T-helper 17 cell (primary cell): ENCODE data around the gene ZCCHC7. TPM values are rescaled to one million over a fixed set of nuclear protein-coding genes. Genes with fewer than 3 reads are reported as not detected.
"Not testable (repeated sequence)": the region's sequence is repeated elsewhere in the genome, so short reads cannot be mapped to it uniquely, and the experiment has no call there.

Experiments used
- ATAC-seq: fragments of 150-1000 bp; cut with Tn5 transposase; 2 replicates; pipeline ENCODE4 v1.10.0; 2021; ENCODE audit warnings: mild to moderate bottlenecking, moderate library complexity
- DNase-seq, 3 donors: peaks; one replicate each; pipeline versions ENCODE4 v3.0.0 to v3.0.0-alpha.2; 2020 to 2021
- H3K9me3 ChIP-seq: one replicate; pipeline ENCODE4 v1.7.0; 2013; ENCODE audit warnings: low read length, mild to moderate bottlenecking; ENCODE audit not compliant: control insufficient read depth, poor library complexity, severe bottlenecking
- H3K27ac Mint-ChIP-seq: one replicate; pipeline ENCODE4 v1.8.0; 2022; ENCODE audit warnings: mild to moderate bottlenecking, moderate library complexity, mixed read lengths
- H3K27me3 Mint-ChIP-seq: one replicate; pipeline ENCODE4 v1.8.0; 2022; ENCODE audit warnings: mixed read lengths
- H3K36me3 Mint-ChIP-seq: one replicate; pipeline ENCODE4 v1.8.0; 2022; ENCODE audit warnings: low read depth, mixed read lengths
- H3K4me1 Mint-ChIP-seq: one replicate; pipeline ENCODE4 v1.8.0; 2022; ENCODE audit warnings: mild to moderate bottlenecking, mixed read lengths
- H3K4me3 Mint-ChIP-seq: one replicate; pipeline ENCODE4 v1.8.0; 2022; ENCODE audit warnings: mild to moderate bottlenecking, moderate library complexity, mixed read lengths
- total RNA-seq, 4 donors: library from RNA in 2 of 4; stranded (reverse) in 2 of 4; gene quantifications; one replicate each; pipeline ENCODE4 v1.2.3 and lab custom pipeline; 2022 to 2026

ZCCHC7 gene
- total RNA-seq, 2 donors from 2014 or later = 33.4 to 33.6 TPM

DNA sequence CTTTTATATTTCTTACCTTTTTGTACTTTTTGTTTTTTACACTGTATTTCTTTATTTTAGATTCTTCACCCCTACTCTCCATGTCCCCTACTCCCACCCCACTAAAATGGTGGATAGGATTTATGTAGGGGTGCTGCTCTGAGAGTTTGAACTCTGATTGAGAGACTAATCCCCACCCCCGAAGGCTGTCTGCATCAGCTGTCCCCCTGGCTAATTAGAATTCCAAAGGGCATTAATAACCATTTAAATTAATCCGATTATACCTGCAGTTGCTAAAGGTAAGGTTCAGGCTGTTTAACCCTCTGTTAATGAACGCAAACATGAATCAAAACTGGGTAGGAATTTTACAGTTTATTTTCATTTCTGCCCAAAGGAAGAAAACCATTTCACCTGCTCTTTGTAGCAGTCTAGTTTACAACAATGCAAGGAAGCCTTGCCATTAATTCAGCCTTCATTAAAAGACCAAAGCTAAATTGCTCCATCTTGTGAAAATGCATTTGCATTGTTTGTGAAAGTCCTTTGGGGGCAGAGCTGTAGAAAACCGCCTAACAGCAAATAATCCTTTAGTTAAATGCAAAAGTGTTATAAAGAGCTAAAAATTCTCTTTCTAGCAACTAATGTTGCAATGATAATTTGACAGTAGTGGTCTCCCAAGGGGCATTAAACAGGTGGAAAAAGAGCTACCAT lies 71.2 kb downstream of the ZCCHC7 start:
- no peaks in the 10 kb centered on the region for H3K9me3 ChIP-seq
- Mint-ChIP-seq H3K27me3 (no peaks in the 10 kb centered on the region), H3K27ac (no peak overlapping the region), H3K4me3 (no peak overlapping the region), H3K4me1 (peaks cover 23% of the 10 kb centered on the region), H3K36me3 (peaks cover 2% of the 10 kb centered on the region)
- ATAC-seq (no peak), DNase-seq (no peak)

GRCh38 chr9:37192803-37193202 lies 72.4 kb downstream of the ZCCHC7 start:
- H3K27ac Mint-ChIP-seq = no peak overlapping the region
- H3K27me3 Mint-ChIP-seq = no peaks in the 10 kb centered on the region
- ATAC-seq (no peak), DNase-seq (no peak)
- peaks cover 21% of the 10 kb centered on the region for H3K4me1 Mint-ChIP-seq
- peaks cover 2% of the 10 kb centered on the region for H3K36me3 Mint-ChIP-seq
- H3K9me3 ChIP-seq = no peaks in the 10 kb centered on the region
- H3K4me3 Mint-ChIP-seq = no peak overlapping the region

GRCh38 chr9:37197158-37198038 lies 77.0 kb downstream of the ZCCHC7 start:
- Mint-ChIP-seq H3K4me3 (no peak overlapping the region), H3K27me3 (no peaks in the 10 kb centered on the region), H3K27ac (peak overlapping the region; percentile 53), H3K4me1 (peaks cover 46% of the 10 kb centered on the region), H3K36me3 (peaks cover 7% of the 10 kb centered on the region)
- no peaks in the 10 kb centered on the region for H3K9me3 ChIP-seq
- DNase-seq (no peak), ATAC-seq (peak; percentile 59)

DNA sequence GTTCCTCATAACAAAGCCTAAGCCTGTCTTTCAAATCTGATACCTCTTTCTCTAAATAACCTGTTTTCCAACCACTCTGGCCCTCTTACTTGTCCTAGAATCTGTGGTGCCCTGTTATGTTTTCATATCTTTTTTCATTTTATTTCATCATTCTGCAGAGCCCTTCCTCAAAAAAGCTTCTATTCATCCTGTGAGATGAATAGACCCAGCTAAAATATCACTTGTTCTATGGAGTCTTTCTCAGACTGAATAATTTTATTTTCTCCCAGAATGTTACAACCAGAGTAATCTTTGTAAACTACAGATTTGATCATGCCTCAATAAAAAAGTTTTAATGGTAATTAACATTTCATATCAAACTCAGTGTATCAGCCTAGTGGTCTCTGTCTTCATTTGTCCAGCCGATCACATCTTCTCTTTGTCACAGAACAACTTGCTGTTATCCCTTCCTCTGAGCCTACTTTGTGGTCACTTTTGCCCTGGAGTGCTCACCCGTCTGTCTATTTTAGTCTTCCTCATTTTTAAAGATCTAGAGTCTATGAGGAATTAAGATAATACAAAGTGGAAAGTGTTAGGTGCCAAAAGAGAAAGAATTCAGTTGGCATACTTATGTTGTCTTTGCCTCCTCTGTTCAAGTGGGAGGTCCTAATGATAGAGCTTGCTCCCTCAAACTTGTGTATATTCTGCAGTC lies 77.8 kb downstream of the ZCCHC7 start:
- H3K36me3 Mint-ChIP-seq = peaks cover 7% of the 10 kb centered on the region
- no peak overlapping the region for H3K4me3 Mint-ChIP-seq
- H3K27me3 Mint-ChIP-seq = no peaks in the 10 kb centered on the region
- H3K4me1 Mint-ChIP-seq = peaks cover 44% of the 10 kb centered on the region
- H3K27ac Mint-ChIP-seq = peak overlapping the region; percentile 53
- no peaks in the 10 kb centered on the region for H3K9me3 ChIP-seq
- ATAC-seq (no peak), DNase-seq (no peak)

GRCh38 chr9:37198831-37199230 lies 78.5 kb downstream of the ZCCHC7 start:
- Mint-ChIP-seq H3K27ac (peak overlapping the region; percentile 53), H3K4me3 (no peak overlapping the region), H3K36me3 (peaks cover 10% of the 10 kb centered on the region), H3K4me1 (peaks cover 42% of the 10 kb centered on the region), H3K27me3 (no peaks in the 10 kb centered on the region)
- DNase-seq (no peak), ATAC-seq (no peak)
- H3K9me3 ChIP-seq = no peaks in the 10 kb centered on the region

GRCh38 chr9:37200433-37201005 lies 80.1 kb downstream of the ZCCHC7 start:
- Mint-ChIP-seq H3K27me3 (no peaks in the 10 kb centered on the region), H3K4me3 (no peak overlapping the region), H3K27ac (peak overlapping the region; percentile 0), H3K36me3 (peaks cover 10% of the 10 kb centered on the region), H3K4me1 (peaks cover 33% of the 10 kb centered on the region)
- no peaks in the 10 kb centered on the region for H3K9me3 ChIP-seq
- ATAC-seq (no peak), DNase-seq (no peak)

DNA sequence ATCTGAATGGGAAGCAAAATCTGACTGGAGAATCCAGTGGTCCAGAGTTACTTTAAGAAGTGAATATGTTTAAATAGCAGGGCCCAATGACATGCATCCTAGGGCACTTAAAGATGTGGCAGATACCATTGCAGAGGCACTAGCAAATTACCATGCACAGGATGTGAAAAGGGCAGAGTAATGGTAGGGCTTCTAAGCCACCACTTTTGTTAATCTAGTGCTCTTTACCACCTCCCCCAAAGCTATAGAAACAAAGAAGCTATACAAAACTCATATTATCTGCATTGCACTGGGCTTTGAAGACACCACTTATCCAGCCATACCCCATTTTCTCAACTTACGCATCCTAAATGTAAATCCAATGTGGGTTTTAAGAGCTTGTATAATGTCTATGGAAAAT lies 81.2 kb downstream of the ZCCHC7 start:
- H3K9me3 ChIP-seq = no peaks in the 10 kb centered on the region
- H3K4me1 Mint-ChIP-seq = peaks cover 33% of the 10 kb centered on the region
- peak overlapping the region; percentile 0 for H3K27ac Mint-ChIP-seq
- H3K36me3 Mint-ChIP-seq = peaks cover 10% of the 10 kb centered on the region
- ATAC-seq (no peak), DNase-seq (no peak)
- H3K4me3 Mint-ChIP-seq = no peak overlapping the region
- H3K27me3 Mint-ChIP-seq = no peaks in the 10 kb centered on the region

GRCh38 chr9:37202091-37202490 lies 81.7 kb downstream of the ZCCHC7 start:
- ATAC-seq (no peak), DNase-seq (no peak)
- no peaks in the 10 kb centered on the region for H3K9me3 ChIP-seq
- Mint-ChIP-seq H3K4me1 (peaks cover 36% of the 10 kb centered on the region), H3K36me3 (peaks cover 10% of the 10 kb centered on the region), H3K27me3 (no peaks in the 10 kb centered on the region), H3K27ac (no peak overlapping the region), H3K4me3 (no peak overlapping the region)

GRCh38 chr9:37203456-37203855 lies 83.1 kb downstream of the ZCCHC7 start:
- not testable (repeated sequence) for ATAC-seq, DNase-seq, H3K27ac Mint-ChIP-seq, H3K27me3 Mint-ChIP-seq, H3K4me3 Mint-ChIP-seq, H3K36me3 Mint-ChIP-seq, H3K9me3 ChIP-seq
- peaks cover 30% of the 10 kb centered on the region for H3K4me1 Mint-ChIP-seq

DNA sequence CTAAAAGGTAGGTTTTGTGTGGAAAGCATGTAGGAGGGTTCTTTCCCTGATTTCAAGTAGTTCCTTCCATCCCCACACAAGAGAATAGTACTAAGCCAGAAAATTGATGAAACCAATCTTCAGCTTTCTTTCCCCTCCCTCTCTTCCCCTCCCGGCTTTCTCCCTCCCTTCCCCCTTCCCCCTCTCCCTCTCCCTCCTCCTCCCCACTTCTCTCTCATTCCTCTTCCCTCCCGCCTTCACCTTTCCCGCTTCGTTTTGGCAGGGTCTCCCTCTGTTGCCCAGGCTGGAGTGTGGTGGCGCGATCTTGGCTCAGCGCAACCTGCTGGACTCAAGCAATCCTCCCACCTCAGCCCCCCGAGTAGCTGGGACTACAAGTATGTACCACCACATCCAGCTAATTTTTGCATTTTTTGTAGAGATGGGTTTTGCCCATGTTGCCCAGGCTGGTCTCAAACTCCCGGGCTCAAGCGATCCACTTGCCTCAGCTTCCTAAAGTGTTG lies 85.8 kb downstream of the ZCCHC7 start:
- Mint-ChIP-seq H3K4me1 (peaks cover 32% of the 10 kb centered on the region), H3K4me3 (no peak overlapping the region), H3K36me3 (peaks cover 2% of the 10 kb centered on the region), H3K27me3 (no peaks in the 10 kb centered on the region), H3K27ac (peak overlapping the region; percentile 37)
- DNase-seq (no peak), ATAC-seq (no peak)
- no peaks in the 10 kb centered on the region for H3K9me3 ChIP-seq

- Mint-ChIP-seq H3K4me1 (peaks cover 34% of the 10 kb centered on the region), H3K27ac (peak overlapping the region; percentile 68), H3K27me3 (no peaks in the 10 kb centered on the region), H3K4me3 (no peak overlapping the region), H3K36me3 (no peaks in the 10 kb centered on the region)
- H3K9me3 ChIP-seq = no peaks in the 10 kb centered on the region
- DNase-seq = no peak
- no peak for ATAC-seq
Observed at GRCh38 chr9:37209431-37210386, 89.3 kb downstream of the ZCCHC7 start.
